ENCODE measurements around the gene ISCU.
"Not testable (repeated sequence)": the region's sequence is repeated elsewhere in the genome, so short reads cannot be mapped to it uniquely, and the experiment has no call there.

The ISCU gene

DNA sequence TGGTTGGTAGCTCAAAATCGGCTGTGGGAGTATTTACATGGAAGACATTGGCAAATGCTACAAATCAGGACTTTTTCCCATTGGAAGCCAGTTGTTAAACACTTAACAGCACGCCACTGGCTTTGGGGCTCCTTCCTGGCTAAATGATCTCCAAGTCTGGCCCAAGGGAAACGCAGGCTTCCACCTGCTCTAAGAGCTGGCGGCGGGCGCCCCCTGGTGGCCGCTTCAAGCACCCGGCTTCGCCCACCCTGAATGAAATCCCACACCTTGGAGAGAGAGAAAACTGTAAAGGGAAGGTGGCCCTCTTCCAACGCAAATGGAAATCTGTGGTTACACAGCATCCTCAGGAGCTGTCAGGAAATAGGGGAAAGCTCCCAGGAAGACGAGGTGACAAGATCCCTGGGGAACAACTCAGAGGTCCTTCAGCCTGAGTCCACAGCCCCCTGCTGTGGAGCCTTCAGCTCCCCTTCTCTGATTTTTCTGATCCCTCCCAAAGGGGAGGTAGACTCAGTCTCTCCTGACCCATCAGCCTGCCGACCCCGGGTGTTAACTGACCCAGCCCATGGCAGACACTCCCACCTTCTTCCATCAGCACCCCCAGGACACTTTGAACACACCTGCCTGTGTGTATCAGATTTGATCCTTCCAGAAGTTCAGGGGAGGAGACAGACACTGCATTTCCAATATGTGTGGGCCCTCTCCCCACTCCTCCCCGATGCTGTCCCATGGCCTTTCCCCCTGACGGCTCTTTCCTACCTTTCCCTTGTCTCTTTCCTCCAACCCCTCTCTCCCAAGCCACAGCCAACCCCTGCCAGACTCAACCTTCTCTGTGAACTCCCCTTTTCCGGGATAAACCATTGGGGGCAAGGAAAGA lies 55.9 kb downstream of the ISCU start:
- no peak for FAIRE-seq

DNA sequence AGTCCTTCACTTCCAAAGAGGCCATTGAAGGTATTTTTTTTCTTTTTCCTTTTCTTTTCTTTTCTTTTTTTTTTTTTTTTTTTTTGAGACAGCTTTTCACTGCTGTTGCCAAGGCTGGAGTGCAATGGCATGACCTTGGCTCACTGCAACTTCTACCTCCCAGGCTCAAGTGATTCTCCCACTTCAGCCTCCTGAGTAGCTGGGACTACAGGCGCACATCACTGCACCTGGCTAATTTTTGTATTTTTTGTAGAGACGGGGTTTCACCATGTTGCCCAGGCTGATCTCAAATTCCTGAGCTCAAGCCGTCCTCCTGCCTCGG lies 56.5 kb downstream of the ISCU start:
- not testable (repeated sequence) for DNase-seq (ENCODE audit: low spot score); FAIRE-seq

More for the DNA sequence above, 55.9 kb downstream of the ISCU start:
- DNase-seq (ENCODE audit: low spot score), result peak; percentile 62
